ENCODE measurements around the gene TESK2. TPM values are rescaled to one million over a fixed set of nuclear protein-coding genes. Genes with fewer than 3 reads are reported as not detected.
"Not testable (repeated sequence)": the region's sequence is repeated elsewhere in the genome, so short reads cannot be mapped to it uniquely, and the experiment has no call there.

TESK2 gene
- total RNA-seq, 1 experiment from 2014 or later, result not detected

DNA sequence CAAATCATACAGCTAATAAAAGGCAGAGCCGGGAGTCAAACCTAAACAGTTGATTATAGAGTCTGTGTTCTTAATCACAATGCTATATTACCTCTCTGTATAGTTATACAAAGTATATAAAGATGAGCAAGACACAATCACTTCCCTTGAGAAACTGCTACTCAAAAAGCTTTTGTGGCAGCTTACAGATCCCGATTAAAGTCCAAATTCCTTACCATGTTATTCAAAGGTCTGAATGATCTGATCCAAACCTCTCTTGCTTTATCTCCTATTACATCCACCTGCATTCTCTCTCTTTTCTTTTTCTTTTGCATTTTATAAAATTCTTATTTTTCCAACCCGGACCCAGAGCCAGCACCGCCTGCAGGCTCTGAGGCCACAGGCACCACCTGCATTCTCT is 93.7 kb downstream of the TESK2 start:
- no peak for DNase-seq (ENCODE audit: low read depth)
- in situ Hi-C loops (cut with HindIII; ENCODE audit: low pct_unique_long_range_greater_than_20kb, low sequenced_read_pairs), result no loop called here

DNA sequence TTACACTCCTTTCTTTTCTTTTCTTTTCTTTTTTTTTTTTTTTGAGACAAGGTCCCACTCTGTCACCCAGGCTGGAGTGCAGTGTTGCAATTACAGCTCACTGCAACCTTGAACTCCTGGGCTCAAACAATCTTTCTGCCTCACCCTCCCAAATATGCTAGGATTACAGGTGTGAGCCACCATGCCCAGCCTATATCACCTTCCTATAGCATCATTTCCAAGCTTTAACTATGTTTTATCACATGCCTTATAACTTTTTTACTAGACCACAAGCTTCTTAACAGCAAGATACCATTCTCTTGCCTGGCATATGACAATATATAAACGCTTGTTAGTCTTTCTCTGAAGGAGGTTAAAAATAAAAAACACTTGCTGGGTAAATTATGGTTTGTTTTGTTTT is 95.4 kb downstream of the TESK2 start:
- no peak for DNase-seq (ENCODE audit: low read depth)
- in situ Hi-C loops (cut with HindIII; ENCODE audit: low pct_unique_long_range_greater_than_20kb, low sequenced_read_pairs), result no loop called here

DNA sequence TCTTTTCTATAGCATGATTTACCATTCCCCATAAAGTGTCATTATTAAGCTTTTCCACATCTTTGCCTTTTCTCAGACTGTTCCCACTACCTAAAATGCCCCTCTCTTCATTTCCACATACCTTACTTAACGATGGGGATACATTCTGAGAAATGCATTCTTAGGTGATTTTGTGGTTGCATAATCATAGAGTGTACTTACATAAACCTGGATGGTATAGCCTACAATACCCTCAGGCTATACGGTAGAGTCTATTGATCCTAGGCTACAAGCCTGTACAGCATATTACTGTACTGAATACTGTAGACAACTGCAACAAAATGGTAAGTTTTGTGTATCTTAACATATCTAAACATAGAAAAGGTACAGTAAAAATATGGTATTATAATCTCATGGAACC is 95.9 kb downstream of the TESK2 start:
- in situ Hi-C loops (cut with HindIII; ENCODE audit: low pct_unique_long_range_greater_than_20kb, low sequenced_read_pairs), result no loop called here
- DNase-seq (ENCODE audit: low read depth), result no peak

GRCh38 chr1:45394342-45394741 is 96.6 kb downstream of the TESK2 start:
- in situ Hi-C loops (cut with HindIII; ENCODE audit: low pct_unique_long_range_greater_than_20kb, low sequenced_read_pairs), result no loop called here

DNA sequence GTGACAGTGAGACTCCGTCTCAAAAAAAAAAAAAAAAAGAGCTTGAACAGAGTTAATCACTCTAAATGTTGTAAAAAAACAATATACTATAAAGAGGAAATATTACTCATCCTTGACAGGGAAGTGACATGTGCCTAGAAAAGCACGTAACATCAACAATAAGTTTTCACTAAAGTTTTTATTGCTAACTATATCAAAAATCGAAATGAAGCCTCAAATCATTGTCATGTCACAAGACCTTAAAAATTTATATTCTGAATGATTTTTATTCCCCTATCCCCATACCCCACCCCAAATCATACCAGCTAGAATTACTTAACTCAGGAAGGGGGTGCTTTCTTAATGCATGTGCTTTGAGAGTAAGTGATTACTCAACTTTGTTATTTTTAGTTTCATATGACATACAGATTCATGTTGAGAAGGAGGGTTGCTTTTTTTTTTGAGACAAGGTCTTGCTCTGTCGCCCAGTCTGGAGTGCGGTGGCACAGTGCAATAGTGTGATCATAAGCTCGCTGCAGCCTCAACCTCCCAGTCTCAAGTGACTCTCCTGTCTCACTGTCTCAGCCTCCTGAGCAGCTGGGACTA is 97.2 kb downstream of the TESK2 start:
- in situ Hi-C loops (cut with HindIII; ENCODE audit: low pct_unique_long_range_greater_than_20kb, low sequenced_read_pairs), result no loop called here
- DNase-seq (ENCODE audit: low read depth), result no peak

More at GRCh38 chr1:45394342-45394741, 96.6 kb downstream of the TESK2 start:
- DNase-seq (ENCODE audit: low read depth), result no peak

- DNase-seq (ENCODE audit: low read depth), result no peak
- in situ Hi-C loops (cut with HindIII; ENCODE audit: low pct_unique_long_range_greater_than_20kb, low sequenced_read_pairs), result no loop called here
Measured at GRCh38 chr1:45386219-45386618, 104.7 kb downstream of the TESK2 start.

DNA sequence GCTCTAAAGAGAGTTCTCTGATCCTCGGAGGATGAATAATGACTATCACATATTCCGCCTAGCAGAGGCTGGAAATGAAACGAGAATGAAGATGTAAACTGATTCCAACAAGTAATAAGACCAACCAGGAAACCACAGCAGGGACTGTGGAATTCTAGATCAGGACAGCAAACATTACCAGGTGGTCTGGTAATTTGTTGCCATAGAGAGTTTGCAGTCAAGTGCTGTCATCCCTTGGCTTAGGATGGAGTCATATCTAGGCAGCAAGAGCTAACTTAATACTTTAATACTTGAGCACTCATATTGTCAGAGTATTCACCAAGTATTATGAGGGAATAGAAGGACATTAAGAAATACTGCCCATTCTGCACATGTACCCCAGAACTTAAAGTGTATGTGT is 105.7 kb downstream of the TESK2 start:
- in situ Hi-C loops (cut with HindIII; ENCODE audit: low pct_unique_long_range_greater_than_20kb, low sequenced_read_pairs), result no loop called here
- no peak for DNase-seq (ENCODE audit: low read depth)

DNA sequence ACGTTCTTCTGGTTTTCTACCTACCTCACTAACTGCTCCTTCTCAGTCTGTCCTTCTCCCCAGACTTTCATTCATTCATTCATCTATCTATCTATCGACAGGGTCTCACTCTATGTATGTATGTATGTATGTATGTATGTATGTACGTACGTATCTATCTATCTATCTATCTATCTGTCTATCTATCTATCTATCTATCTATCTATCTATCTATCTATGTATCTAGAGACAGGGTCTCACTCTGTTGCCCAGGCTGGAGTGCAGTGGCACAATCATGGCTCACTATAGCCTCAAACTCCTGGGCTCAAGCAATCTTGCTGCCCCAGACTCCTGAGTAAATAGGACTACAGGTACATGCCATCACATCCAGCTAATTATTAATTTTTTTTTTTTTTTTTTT is 106.8 kb downstream of the TESK2 start:
- in situ Hi-C loops (cut with HindIII; ENCODE audit: low pct_unique_long_range_greater_than_20kb, low sequenced_read_pairs); DNase-seq (ENCODE audit: low read depth): not testable (repeated sequence)

DNA sequence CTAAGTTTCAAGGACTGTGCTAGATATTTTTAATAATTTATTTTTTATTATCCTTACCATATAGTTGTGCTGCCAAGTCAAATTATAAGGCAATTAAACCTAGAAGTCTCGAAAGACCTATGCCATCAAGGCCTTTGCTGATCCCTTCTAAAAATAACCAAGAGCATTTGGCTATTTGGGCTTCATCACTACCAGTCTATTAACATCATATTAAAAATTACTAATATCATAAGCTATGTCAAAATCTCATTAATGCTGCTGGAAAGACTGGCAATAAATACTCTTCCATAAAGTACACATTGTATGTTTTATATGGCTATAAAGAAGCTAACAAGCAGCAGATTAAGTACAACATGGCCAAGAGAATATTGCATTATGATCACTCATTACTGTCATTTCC is 107.8 kb downstream of the TESK2 start:
- no peak for DNase-seq (ENCODE audit: low read depth)
- in situ Hi-C loops (cut with HindIII; ENCODE audit: low pct_unique_long_range_greater_than_20kb, low sequenced_read_pairs), result no loop called here

DNA sequence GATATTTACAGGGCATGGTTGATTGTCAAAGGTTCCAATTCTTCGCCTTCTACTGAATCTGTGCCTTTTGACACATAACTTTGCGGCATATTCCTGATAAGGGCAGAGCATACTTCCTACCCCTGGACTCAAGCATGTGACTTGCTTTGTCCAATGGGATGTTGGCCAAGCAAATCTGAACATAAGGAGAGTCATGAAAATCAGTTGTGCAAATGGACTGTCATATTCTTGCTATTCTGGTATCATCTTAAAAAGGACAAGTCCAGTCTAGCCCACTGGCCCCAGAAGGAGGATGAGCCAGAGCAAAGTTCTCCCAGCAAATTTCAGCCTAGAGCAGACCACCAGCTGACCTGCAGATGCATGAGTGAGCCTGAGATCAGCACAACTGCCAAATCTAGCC is 109.7 kb downstream of the TESK2 start:
- in situ Hi-C loops (cut with HindIII; ENCODE audit: low pct_unique_long_range_greater_than_20kb, low sequenced_read_pairs), result no loop called here

GRCh38 chr1:45380730-45381129 is 110.2 kb downstream of the TESK2 start:
- in situ Hi-C loops (cut with HindIII; ENCODE audit: low pct_unique_long_range_greater_than_20kb, low sequenced_read_pairs), result no loop called here
- no peak for DNase-seq (ENCODE audit: low read depth)

More for the DNA sequence above, 109.7 kb downstream of the TESK2 start:
- no peak for DNase-seq (ENCODE audit: low read depth)

DNA sequence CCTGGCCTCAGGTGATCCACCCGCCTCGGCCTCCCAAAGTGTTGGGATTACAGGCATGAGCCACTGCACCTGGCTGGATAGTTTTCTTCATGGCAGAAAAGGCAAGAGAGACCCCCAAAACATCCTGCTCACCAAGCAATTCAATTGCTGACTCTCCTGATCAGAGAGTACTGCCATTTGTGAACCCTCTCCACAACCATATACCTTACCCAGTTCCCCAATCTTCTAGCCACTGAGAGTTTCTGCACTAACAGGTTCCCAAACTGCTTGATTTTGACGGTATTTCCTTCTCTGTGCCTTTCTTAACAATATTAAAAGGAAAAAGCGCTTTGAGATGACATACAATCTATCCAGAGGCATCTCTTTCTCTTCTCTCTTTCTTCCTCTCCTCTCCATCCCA is 110.8 kb downstream of the TESK2 start:
- in situ Hi-C loops (cut with HindIII; ENCODE audit: low pct_unique_long_range_greater_than_20kb, low sequenced_read_pairs), result no loop called here

GRCh38 chr1:45379524-45379923 is 111.4 kb downstream of the TESK2 start:
- DNase-seq (ENCODE audit: low read depth), result no peak
- in situ Hi-C loops (cut with HindIII; ENCODE audit: low pct_unique_long_range_greater_than_20kb, low sequenced_read_pairs), result no loop called here

More for the DNA sequence above, 110.8 kb downstream of the TESK2 start:
- no peak for DNase-seq (ENCODE audit: low read depth)

- DNase-seq (ENCODE audit: low read depth), result no peak
- in situ Hi-C loops (cut with HindIII; ENCODE audit: low pct_unique_long_range_greater_than_20kb, low sequenced_read_pairs), result no loop called here
Measured at GRCh38 chr1:45378184-45378583, 112.8 kb downstream of the TESK2 start.

DNA sequence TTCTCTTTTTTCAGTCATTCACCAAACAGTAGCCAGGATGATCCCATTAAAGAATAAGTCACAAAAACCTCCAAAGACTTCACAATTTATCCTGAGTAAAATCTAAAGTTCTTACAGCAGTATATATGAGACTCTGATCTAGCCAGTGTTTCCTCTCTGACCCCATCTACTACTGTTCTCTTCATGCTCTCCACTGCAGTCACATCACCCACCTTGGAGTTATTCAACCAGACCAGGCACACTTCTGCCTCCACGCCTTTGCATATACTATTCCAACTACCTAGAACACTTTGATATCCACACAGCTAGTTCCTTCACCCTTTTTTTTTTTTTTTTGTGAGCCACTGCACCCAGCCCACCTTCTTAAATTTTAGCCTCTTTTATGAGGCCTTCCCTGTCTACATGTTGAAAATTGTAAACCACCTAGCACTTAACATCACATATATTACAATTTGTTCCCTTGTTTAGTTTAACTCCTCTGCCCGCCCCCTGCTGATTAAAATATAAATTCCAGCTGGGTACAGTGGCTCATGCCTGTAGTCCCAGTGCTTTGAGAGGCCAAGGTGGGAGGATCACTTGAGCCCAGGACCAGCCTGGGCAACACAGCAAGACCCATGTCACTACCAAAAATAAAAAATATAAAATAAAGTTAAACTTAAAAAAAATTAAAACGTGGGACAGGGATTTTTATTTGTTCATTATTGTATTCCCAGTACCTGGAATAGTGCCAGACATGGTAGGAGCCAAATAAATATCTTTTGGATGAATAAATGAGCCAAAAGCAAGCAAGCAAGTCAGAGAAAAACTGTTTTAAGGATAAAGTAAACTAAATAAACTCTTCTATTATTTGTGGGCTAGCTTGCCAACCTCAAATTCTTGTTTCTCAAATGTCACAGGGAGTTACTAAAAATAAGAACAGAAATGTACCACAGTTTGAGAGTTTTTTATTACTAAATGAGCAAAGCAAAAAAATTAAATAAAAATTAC is 115.6 kb downstream of the TESK2 start:
- in situ Hi-C loops (cut with HindIII; ENCODE audit: low pct_unique_long_range_greater_than_20kb, low sequenced_read_pairs), result no loop called here
- no peak for DNase-seq (ENCODE audit: low read depth)

DNA sequence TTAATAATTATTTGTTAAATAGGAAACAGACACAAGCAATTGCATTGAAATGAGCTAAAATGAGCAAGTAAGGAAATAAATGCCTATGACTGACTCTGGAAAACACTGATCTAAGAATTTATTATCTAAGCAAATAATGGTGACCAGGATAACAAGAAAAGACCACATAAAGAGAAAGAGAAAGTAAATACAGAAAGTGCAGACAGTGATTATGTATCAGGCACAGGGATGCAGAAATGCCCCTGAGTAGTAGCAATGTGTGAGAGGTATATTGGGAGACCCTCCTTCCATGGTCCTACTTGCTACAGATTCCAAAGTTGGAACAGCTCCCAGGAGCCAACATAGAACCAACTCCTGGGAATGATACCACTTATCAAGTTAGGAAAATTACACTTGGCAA is 117.4 kb downstream of the TESK2 start:
- no peak for DNase-seq (ENCODE audit: low read depth)
- in situ Hi-C loops (cut with HindIII; ENCODE audit: low pct_unique_long_range_greater_than_20kb, low sequenced_read_pairs), result no loop called here

GRCh38 chr1:45370575-45370974 is 120.4 kb downstream of the TESK2 start:
- in situ Hi-C loops (cut with HindIII; ENCODE audit: low pct_unique_long_range_greater_than_20kb, low sequenced_read_pairs), result no loop called here
- no peak for DNase-seq (ENCODE audit: low read depth)

DNA sequence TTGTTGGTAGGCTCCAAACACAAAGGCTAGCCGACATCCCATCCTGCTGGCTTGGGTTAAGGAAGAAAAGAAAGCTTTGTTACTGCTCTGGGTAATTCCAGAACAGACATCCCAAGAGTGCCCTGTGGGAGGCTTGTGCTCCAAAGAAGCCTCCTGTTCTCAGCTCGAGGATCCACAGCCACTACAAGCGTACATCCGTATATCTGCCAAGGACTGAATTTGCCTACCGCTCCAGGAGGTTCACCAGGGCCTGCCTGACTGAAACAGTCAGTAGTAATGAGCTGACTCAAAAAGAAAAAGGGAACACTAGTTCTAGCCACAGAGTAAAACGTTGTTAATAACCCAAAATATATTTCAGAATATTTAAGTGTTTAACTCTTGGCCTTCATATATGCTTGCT is 125.9 kb downstream of the TESK2 start:
- DNase-seq (ENCODE audit: low read depth), result no peak
- in situ Hi-C loops (cut with HindIII; ENCODE audit: low pct_unique_long_range_greater_than_20kb, low sequenced_read_pairs), result no loop called here

DNA sequence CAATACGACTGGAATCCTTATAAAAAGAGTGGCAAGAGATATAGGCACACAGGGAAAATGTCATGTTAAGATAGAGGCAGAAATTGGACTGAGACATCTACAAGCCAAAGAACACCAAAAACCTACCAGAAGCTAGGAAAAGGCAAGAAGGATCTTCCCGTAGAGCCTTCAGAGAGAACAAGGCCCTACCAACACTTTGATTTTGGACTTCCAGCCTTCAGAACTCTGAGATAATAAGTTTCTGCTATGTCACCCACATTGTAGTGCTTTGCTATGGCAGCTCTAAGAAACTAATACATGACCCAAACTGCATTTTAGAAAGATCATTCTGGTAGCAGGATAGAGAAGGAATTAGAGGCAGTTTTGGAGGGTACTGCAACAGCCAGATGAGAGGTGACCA is 126.7 kb downstream of the TESK2 start:
- no peak for DNase-seq (ENCODE audit: low read depth)
- in situ Hi-C loops (cut with HindIII; ENCODE audit: low pct_unique_long_range_greater_than_20kb, low sequenced_read_pairs), result no loop called here

GRCh38 chr1:45360981-45361380 is 130.0 kb downstream of the TESK2 start:
- in situ Hi-C loops (cut with HindIII; ENCODE audit: low pct_unique_long_range_greater_than_20kb, low sequenced_read_pairs); DNase-seq (ENCODE audit: low read depth): not testable (repeated sequence)

Measured in Caki2 (cell line).